Motor neuron (in vitro differentiated cells): Measurements from ENCODE around the gene TPSAB1. TPM values are rescaled to one million over a fixed set of nuclear protein-coding genes. Genes with fewer than 3 reads are reported as not detected.

Source experiments
- ATAC-seq, 8 experiments: fragments of 200-7000 bp; cut with Tn5 transposase; replicated peaks in 6 of 8; 2 replicates each; pipeline ENCODE4 v1.8.0; 2021; ENCODE audit warnings: mild to moderate bottlenecking in 8 of 8, moderate library complexity in 8 of 8
- H3K27ac ChIP-seq, 2 donors: fragments of 250-450 bp; sonication (Bioruptor Pico); 2 replicates each; pipeline ENCODE4 v1.9.0; 2021; ENCODE audit warnings: antibody characterized with exemption in 2 of 2, mild to moderate bottlenecking in 2 of 2, moderate library complexity in 1 of 2
- H3K4me1 ChIP-seq, 2 donors: fragments of 250-450 bp; sonication (Bioruptor Pico); replicated peaks in 1 of 2; 2 replicates each; pipeline ENCODE4 v1.6.1; 2021; ENCODE audit warnings: antibody characterized with exemption in 2 of 2, mild to moderate bottlenecking in 2 of 2, moderate library complexity in 1 of 2
- H3K4me3 ChIP-seq, 5 donors: fragments of 250-450 bp; sonication (Bioruptor Pico); 2 replicates each; pipeline ENCODE4 v1.9.0; 2021; ENCODE audit warnings: antibody characterized with exemption in 5 of 5, mild to moderate bottlenecking in 5 of 5, moderate library complexity in 4 of 5
- WGBS, 10 experiments: fragments of 450-650 bp; shearing (Covaris generic); methylation state at CpG; one replicate each; pipeline ENCODE4 v1.0.0; 2022; 5-methylcytosine and 5-hydroxymethylcytosine counted together
- in situ Hi-C, 9 experiments: fragments of 400-800 bp; cut with MboI; loops; one replicate each; pipeline ENCODE4 v1.15.0; 2021; ENCODE audit warnings: low sequenced_read_pairs in 9 of 9, low pct_unique_long_range_greater_than_20kb in 2 of 9; ENCODE audit not compliant: unreplicated experiment in 9 of 9
- total RNA-seq, 8 experiments: library from RNA; unstranded; fragments of 300-600 nt; gene quantifications; 2 replicates each; pipeline versions ENCODE4 v1.2.3 to v1.2.4, GENCODE V29; 2022

The TPSAB1 gene
- total RNA-seq, 8 experiments from 2014 or later, result 0.31 to 0.81 (median 0.46) TPM; not detected in 4

DNA sequence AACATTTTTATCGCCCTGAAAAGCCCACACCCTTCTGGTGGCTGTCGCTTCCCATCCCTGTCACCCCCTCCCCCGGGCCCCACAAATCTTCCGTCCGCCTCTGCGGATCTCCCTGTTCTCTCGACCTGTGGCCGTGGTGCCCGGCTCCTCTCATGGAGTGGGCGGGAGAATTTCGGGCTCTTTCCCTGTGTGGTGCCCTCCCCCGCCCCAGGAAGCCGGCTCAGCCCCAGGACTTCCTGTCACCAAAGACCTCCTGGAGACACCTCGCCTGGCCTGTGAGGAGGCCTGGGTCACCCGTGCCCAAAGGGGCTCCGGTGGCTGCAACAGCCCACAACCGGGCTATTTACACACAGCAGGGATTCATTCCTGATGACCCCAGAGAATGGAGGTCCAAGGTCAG is 42.8 kb downstream of the TPSAB1 start:
- Histone ChIP-seq H3K27ac (no peak overlapping the region), H3K4me3 (no peak overlapping the region), H3K4me1 (peaks cover 0 to 9% of the 10 kb centered on the region in 2 donors)
- 39 to 66% (median 40%) methylated on average over 2 to 5 of the region's 17 CpGs; no CpG with 5 or more reads in 7 of the 10 experiments for WGBS, 10 experiments
- in situ Hi-C loops, result no loop called here
- ATAC-seq, result no peak

GRCh38 chr16:1283996-1284616 is 43.6 kb downstream of the TPSAB1 start:
- 20 to 71% (median 64%) methylated on average over 2 to 4 of the region's 16 CpGs; no CpG with 5 or more reads in 5 of the 10 experiments for WGBS, 10 experiments
- no peak for ATAC-seq
- in situ Hi-C loops, result no loop called here
- peaks cover 2 to 6% of the 10 kb centered on the region in 2 donors for H3K4me1 ChIP-seq
- H3K27ac ChIP-seq, result no peak overlapping the region
- no peak overlapping the region for H3K4me3 ChIP-seq

DNA sequence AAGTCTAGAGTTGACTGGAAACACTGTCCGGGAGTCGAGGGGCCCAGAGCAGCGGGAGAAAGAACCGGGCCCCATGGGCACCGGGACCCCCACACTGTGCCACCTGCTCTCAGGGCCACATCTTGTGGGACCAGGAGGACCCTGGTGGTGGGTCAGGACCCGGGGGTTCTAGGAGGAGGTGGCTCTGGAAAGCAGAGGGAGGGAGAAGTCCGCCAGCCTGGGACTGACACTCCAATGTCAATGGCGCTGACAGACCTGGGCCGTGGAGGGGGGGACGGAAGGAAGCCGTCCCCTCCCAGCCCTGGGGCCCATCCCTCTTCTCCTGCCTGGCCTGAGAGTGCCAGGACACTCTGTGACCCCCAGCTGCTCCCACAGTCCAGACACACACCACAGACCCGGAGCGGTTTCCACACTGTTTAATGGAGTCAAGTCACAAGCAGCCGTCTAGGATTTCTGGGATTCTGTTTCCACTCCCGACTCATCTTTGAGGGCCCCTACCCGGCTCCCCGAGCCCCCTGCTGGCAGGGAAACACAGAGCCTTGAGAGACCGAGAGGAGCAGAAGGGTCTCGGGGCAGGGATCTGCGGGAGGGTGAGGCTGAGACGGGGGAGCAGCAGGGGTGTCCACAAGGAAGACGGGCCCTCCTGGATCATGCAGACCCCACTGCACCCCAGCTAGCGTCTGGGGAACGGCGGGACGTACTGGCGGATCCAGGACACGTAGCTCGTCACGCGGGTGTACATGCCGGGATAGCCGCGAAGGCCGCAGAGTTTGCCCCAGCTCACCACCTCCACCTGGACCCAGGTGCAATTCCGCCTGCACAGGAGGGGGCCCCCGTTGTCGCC is 45.4 kb downstream of the TPSAB1 start:
- Histone ChIP-seq H3K4me1 (peaks cover 12 to 19% of the 10 kb centered on the region in 2 donors), H3K4me3 (no peak overlapping the region), H3K27ac (no peak overlapping the region)
- in situ Hi-C loops, result no loop called here
- 65 to 74% (median 69%) methylated on average over 3 to 12 of the region's 38 CpGs; no CpG with 5 or more reads in 6 of the 10 experiments for WGBS, 10 experiments
- no peak for ATAC-seq

DNA sequence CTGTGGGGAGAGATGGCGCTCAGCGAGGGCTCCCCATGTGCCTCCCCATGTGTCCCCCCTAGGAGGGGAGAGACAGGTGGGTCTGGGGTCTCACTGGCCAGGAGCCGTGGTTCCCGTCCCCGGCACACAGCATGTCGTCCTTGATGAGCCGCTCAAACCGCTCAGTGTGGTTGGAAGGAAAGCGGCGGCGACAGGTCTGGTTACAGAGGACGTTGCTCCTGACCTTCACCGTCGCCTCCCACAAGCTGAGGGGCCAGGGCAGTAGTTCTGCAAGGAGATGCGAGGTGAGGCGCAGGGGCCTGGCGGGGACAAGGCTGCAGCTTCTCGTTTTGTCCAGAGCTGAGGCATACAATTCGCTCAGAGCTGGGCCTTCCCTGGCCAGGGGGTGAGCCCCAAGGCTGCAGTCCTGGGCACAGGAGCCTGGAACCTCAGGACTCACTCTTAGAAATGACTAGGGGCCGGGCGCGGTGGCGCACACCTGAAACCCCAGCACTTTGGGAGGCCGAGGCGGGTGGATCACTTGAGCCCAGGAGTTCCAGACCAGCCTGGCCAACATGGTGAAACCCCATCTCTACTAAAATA is 46.1 kb downstream of the TPSAB1 start:
- whole genome bisulfite sequencing, 10 experiments, result 0 to 81% (median 70%) methylated on average over 1 to 13 of the region's 25 CpGs; no CpG with 5 or more reads in 5 of the 10 experiments
- H3K27ac ChIP-seq, result no peak overlapping the region
- in situ Hi-C loops, result no loop called here
- ATAC-seq, result no peak
- no peak overlapping the region for H3K4me3 ChIP-seq
- peaks cover 12 to 19% of the 10 kb centered on the region in 2 donors for H3K4me1 ChIP-seq

- H3K27ac ChIP-seq, result no peak overlapping the region
- ATAC-seq, result peak in 1 of 8 experiments; percentile 22
- 7 to 100% (median 69%) methylated on average over 1 to 8 of the region's 40 CpGs; no CpG with 5 or more reads in 4 of the 10 experiments for WGBS, 10 experiments
- in situ Hi-C loops, result no loop called here
- peaks cover 12 to 19% of the 10 kb centered on the region in 2 donors for H3K4me1 ChIP-seq
- H3K4me3 ChIP-seq, result no peak overlapping the region
Measured at GRCh38 chr16:1287982-1288670, 47.6 kb downstream of the TPSAB1 start.

GRCh38 chr16:1288813-1289476 is 48.4 kb downstream of the TPSAB1 start:
- no CpG with 5 or more reads among the region's 20 CpGs for WGBS, 10 experiments
- Histone ChIP-seq H3K27ac (no peak overlapping the region), H3K4me1 (peaks cover 12 to 19% of the 10 kb centered on the region in 2 donors), H3K4me3 (no peak overlapping the region)
- in situ Hi-C loops, result no loop called here
- ATAC-seq, result peak in 6 of 8 experiments; percentile 34 to 84 (median 74)

GRCh38 chr16:1289477-1289866 is 49.0 kb downstream of the TPSAB1 start:
- no peak overlapping the region for H3K4me3 ChIP-seq
- no peak overlapping the region for H3K27ac ChIP-seq
- peak in 5 of 8 experiments; percentile 32 to 57 (median 43) for ATAC-seq
- 0 to 40% (median 0%) methylated on average over 1 to 2 of the region's 17 CpGs; no CpG with 5 or more reads in 7 of the 10 experiments for WGBS, 10 experiments
- in situ Hi-C loops, result no loop called here
- peaks cover 12 to 19% of the 10 kb centered on the region in 2 donors for H3K4me1 ChIP-seq

DNA sequence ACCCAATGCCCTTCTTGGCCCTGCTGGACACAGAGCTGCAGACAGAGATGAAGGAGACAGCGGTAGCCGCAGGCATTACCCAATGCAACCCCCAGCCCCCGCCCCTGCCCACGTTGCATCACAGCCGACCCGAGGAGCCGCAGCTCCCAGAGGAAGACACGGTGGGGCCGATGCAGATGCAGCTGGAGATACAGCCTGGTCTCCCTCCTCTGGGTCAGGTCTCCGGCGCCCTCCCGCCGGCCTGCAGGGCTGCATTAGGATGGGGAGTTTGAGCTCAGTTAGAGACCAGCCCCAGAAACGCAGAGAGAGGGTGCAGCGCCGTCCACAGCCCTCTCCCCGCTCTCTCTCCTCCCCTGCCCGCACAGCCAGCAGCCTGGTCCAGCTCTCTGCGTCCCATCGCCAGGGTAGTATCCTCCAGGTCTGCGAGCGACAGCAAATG is 49.6 kb downstream of the TPSAB1 start:
- Histone ChIP-seq H3K4me1 (peaks cover 12 to 19% of the 10 kb centered on the region in 2 donors), H3K27ac (no peak overlapping the region), H3K4me3 (no peak overlapping the region)
- in situ Hi-C loops, result no loop called here
- WGBS, 10 experiments, result 6 to 45% (median 12%) methylated on average over 2 to 6 of the region's 22 CpGs; no CpG with 5 or more reads in 6 of the 10 experiments
- peak in 5 of 8 experiments; percentile 51 to 82 (median 71) for ATAC-seq

GRCh38 chr16:1290860-1291575 is 50.5 kb downstream of the TPSAB1 start:
- no peak for ATAC-seq
- H3K4me1 ChIP-seq, result peaks cover 12 to 19% of the 10 kb centered on the region in 2 donors
- WGBS, 10 experiments, result 27 to 100% (median 62%) methylated on average over 1 to 10 of the region's 29 CpGs; no CpG with 5 or more reads in 1 of the 10 experiments

DNA sequence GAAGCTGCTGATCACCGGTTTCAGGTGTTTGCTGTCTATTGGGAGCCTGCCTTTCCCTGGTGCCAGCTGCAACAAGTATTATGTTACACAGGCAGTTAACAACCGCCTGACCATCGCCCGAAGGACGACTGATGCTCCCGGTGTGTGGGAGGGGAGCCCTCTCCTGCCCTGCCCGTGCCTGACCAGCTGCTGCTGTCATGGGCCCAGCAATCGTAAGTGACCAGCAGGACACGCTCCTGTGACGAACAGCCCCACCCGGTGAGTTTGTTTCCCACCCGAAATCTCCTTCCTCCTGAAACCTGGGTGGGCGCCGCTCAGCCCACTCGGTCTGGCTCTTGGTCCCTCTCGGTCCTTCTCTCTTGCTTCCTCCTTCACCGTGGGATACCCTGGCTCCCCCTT is 51.1 kb downstream of the TPSAB1 start:
- H3K4me1 ChIP-seq, result peaks cover 12 to 19% of the 10 kb centered on the region in 2 donors
- 29 to 94% (median 61%) methylated on average over 1 to 7 of the region's 17 CpGs; no CpG with 5 or more reads in 2 of the 10 experiments for WGBS, 10 experiments
- H3K4me3 ChIP-seq, result no peak overlapping the region
- no peak for ATAC-seq
- H3K27ac ChIP-seq, result no peak overlapping the region
- in situ Hi-C loops, result no loop called here

More at GRCh38 chr16:1290860-1291575, 50.5 kb downstream of the TPSAB1 start:
- Histone ChIP-seq H3K4me3 (no peak overlapping the region), H3K27ac (no peak overlapping the region)
- in situ Hi-C loops, result no loop called here
